Neuronal stem cell (in vitro differentiated cells): ENCODE data around the gene AKAP12.

Source experiments
- DNase-seq: peaks from one replicate; pipeline ENCODE4 v3.0.0-alpha.2; 2013; ENCODE audit warnings: low spot score
- H2AFZ ChIP-seq: one replicate; pipeline ENCODE4 v1.6.1; 2013; ENCODE audit warnings: mild to moderate bottlenecking, low read length, inconsistent platforms
- H2AK5ac ChIP-seq: 2 replicates; pipeline ENCODE4 v1.6.1; 2013; ENCODE audit warnings: low read depth, mild to moderate bottlenecking, inconsistent platforms, low read length, moderate library complexity, mixed read lengths
- H2BK120ac ChIP-seq: 2 replicates; pipeline ENCODE4 v1.6.1; 2013; ENCODE audit warnings: low read depth, mild to moderate bottlenecking, inconsistent platforms, low read length, moderate library complexity, mixed read lengths
- H2BK12ac ChIP-seq: one replicate; pipeline ENCODE4 v1.6.1; 2013; ENCODE audit warnings: low read length, inconsistent platforms
- H2BK15ac ChIP-seq: 2 replicates; pipeline ENCODE4 v1.6.1; 2013; ENCODE audit warnings: mild to moderate bottlenecking, low read length, inconsistent platforms, mixed read lengths
- H2BK5ac ChIP-seq: one replicate; pipeline ENCODE4 v1.6.1; 2013; ENCODE audit warnings: inconsistent platforms, mild to moderate bottlenecking, low read length, moderate library complexity
- H3K14ac ChIP-seq: one replicate; pipeline ENCODE4 v1.6.1; 2013; ENCODE audit warnings: low read length, inconsistent platforms
- H3K18ac ChIP-seq: 2 replicates; pipeline ENCODE4 v1.6.1; 2013; ENCODE audit warnings: low read length, inconsistent platforms
- H3K23ac ChIP-seq: 2 replicates; pipeline ENCODE4 v1.6.1; 2013; ENCODE audit warnings: low read depth, mild to moderate bottlenecking, mixed read lengths, low read length, inconsistent platforms; ENCODE audit not compliant: poor library complexity
- H3K27ac ChIP-seq: replicated peaks from 3 replicates; pipeline ENCODE4 v1.5.1; 2013; ENCODE audit warnings: low read length, inconsistent platforms
- H3K27me3 ChIP-seq, 3 experiments: 2 replicates each; pipeline ENCODE4 v1.6.1; 2013; ENCODE audit warnings: low read length in 3 of 3, mild to moderate bottlenecking in 2 of 3, inconsistent platforms in 1 of 3, low read depth in 1 of 3, mixed read lengths in 1 of 3, moderate library complexity in 1 of 3; ENCODE audit not compliant: control insufficient read depth in 3 of 3, insufficient read depth in 3 of 3
- H3K36me3 ChIP-seq, 2 donors: replicated peaks in 1 of 2; 2 replicates each; pipeline ENCODE4 v1.6.1; 2013; ENCODE audit warnings: low read length in 2 of 2; ENCODE audit not compliant: control insufficient read depth in 2 of 2, insufficient read depth in 2 of 2
- H3K4ac ChIP-seq: 2 replicates; pipeline ENCODE4 v1.6.1; 2013; ENCODE audit warnings: inconsistent platforms, mild to moderate bottlenecking, low read length, moderate library complexity
- H3K4me1 ChIP-seq, 2 donors: 1 replicate in 1 of 2; 2 replicates in 1 of 2; pipeline ENCODE4 v1.6.1; 2013; ENCODE audit warnings: low read length in 2 of 2, low read depth in 1 of 2; ENCODE audit not compliant: control insufficient read depth in 2 of 2, insufficient read depth in 1 of 2
- H3K4me2 ChIP-seq: one replicate; pipeline ENCODE4 v1.6.1; 2013; ENCODE audit warnings: mild to moderate bottlenecking, low read length, inconsistent platforms; ENCODE audit not compliant: insufficient read depth, poor library complexity, severe bottlenecking
- H3K4me3 ChIP-seq, 2 donors: 2 replicates each; pipeline ENCODE4 v1.5.1; 2013; ENCODE audit warnings: low read length in 2 of 2, mild to moderate bottlenecking in 2 of 2, inconsistent platforms in 1 of 2, moderate library complexity in 1 of 2
- H3K79me1 ChIP-seq: one replicate; pipeline ENCODE4 v1.6.1; 2013; ENCODE audit warnings: low read depth, mild to moderate bottlenecking, inconsistent platforms, low read length, moderate library complexity
- H3K9ac ChIP-seq: one replicate; pipeline ENCODE4 v1.6.1; 2013; ENCODE audit warnings: mild to moderate bottlenecking, low read depth, low read length, inconsistent platforms; ENCODE audit not compliant: poor library complexity
- H3K9me3 ChIP-seq, 2 donors: replicated peaks in 1 of 2; 2 replicates each; pipeline versions ENCODE3 to v1.6.1; 2013; ENCODE audit warnings: low read length in 2 of 2, mild to moderate bottlenecking in 2 of 2, inconsistent platforms in 1 of 2, low read depth in 1 of 2, mixed read lengths in 1 of 2, moderate library complexity in 1 of 2; ENCODE audit not compliant: control insufficient read depth in 2 of 2, insufficient read depth in 1 of 2
- H4K8ac ChIP-seq: one replicate; pipeline ENCODE4 v1.6.1; 2013; ENCODE audit warnings: low read depth, mild to moderate bottlenecking, inconsistent platforms, low read length, moderate library complexity
- H4K91ac ChIP-seq: one replicate; pipeline ENCODE4 v1.6.1; 2013; ENCODE audit warnings: low read length, low read depth, mild to moderate bottlenecking, inconsistent platforms; ENCODE audit not compliant: poor library complexity
- WGBS, 2 donors: extraction: QIAGEN DNeasy Blood & Tissue Kit; methylation state at CpG; one replicate each; pipeline ENCODE4 v1.1.7; 2013; ENCODE audit warnings: missing lambda C conversion rate in 2 of 2, mixed read lengths in 1 of 2; ENCODE audit not compliant: insufficient read length in 2 of 2, insufficient replicate concordance in 1 of 2; ENCODE audit errors: extremely low coverage in 2 of 2; 5-methylcytosine and 5-hydroxymethylcytosine counted together

Gene AKAP12

DNA sequence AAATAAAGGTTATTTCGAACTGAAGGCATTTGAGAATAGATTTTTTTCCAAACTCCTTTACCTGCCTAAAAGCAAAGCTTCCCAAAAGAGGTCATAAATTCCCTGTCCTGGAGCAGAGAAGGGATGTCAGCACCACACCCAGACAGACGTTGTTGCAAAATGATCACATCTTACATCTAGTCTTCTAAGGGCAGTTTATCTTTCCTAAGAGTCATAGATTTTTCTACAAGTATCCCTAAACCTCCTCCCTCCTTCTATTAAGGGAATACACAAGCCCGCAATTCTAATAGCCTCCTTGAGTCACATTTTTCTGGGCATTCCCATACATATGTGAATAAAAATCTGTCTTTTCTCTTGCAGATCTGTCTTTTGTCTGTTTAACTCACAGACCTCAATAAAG, 20.6 kb upstream of the AKAP12 start:
- no peaks in the 10 kb centered on the region for H3K79me1 ChIP-seq
- H2BK5ac ChIP-seq, result no peak overlapping the region
- H3K4me1 ChIP-seq, result no peaks in the 10 kb centered on the region
- H3K18ac ChIP-seq, result no peak overlapping the region
- H2AK5ac ChIP-seq, result no peak overlapping the region
- H3K9me3 ChIP-seq, result no peaks in the 10 kb centered on the region
- H3K27me3 ChIP-seq, result no peaks in the 10 kb centered on the region
- no peak overlapping the region for H3K4me2 ChIP-seq
- H2AFZ ChIP-seq, result no peak overlapping the region
- no peak overlapping the region for H2BK12ac ChIP-seq
- no peak overlapping the region for H4K8ac ChIP-seq
- H2BK15ac ChIP-seq, result no peak overlapping the region
- no CpG with 5 or more reads among the region's 3 CpGs for WGBS, 2 donors
- H3K4ac ChIP-seq, result no peak overlapping the region
- no peak for DNase-seq
- H3K4me3 ChIP-seq, result no peak overlapping the region
- no peak overlapping the region for H3K27ac ChIP-seq
- no peak overlapping the region for H2BK120ac ChIP-seq
- H3K36me3 ChIP-seq, result no peaks in the 10 kb centered on the region
- H3K23ac ChIP-seq, result no peak overlapping the region
- H4K91ac ChIP-seq, result no peak overlapping the region
- no peak overlapping the region for H3K9ac ChIP-seq
- H3K14ac ChIP-seq, result no peak overlapping the region

DNA sequence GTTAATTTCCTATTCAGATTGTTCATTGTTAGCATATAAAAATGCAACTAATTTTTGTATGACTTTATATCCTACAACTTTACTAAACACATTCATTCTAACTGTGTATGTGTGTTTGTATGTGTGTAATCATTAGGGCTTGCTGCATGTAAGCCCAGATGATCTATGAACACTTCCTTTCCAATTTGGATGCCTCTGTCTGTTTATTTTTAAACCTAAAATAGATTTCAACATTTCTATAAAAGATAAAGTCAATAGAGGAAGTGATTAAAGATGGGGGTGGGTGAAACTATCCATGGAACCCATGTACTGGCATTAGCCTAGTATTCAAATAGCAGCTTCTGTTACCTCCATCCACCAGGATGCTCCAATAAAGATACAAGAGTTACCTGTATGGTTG, 15.7 kb upstream of the AKAP12 start:
- Histone ChIP-seq H3K27ac (no peak overlapping the region), H3K4me2 (no peak overlapping the region), H2AK5ac (no peak overlapping the region), H4K8ac (no peak overlapping the region), H3K18ac (no peak overlapping the region), H3K14ac (no peak overlapping the region), H3K23ac (no peak overlapping the region), H3K36me3 (no peaks in the 10 kb centered on the region), H3K79me1 (no peaks in the 10 kb centered on the region), H4K91ac (no peak overlapping the region), H2BK120ac (no peak overlapping the region), H3K4me3 (no peak overlapping the region), H2BK15ac (no peak overlapping the region), H2AFZ (no peak overlapping the region), H3K9ac (no peak overlapping the region), H3K27me3 (no peaks in the 10 kb centered on the region), H2BK5ac (no peak overlapping the region), H3K4me1 (peaks cover 0 to under 1% of the 10 kb centered on the region in 2 donors), H3K4ac (no peak overlapping the region), H3K9me3 (no peaks in the 10 kb centered on the region), H2BK12ac (no peak overlapping the region)
- no peak for DNase-seq

DNA sequence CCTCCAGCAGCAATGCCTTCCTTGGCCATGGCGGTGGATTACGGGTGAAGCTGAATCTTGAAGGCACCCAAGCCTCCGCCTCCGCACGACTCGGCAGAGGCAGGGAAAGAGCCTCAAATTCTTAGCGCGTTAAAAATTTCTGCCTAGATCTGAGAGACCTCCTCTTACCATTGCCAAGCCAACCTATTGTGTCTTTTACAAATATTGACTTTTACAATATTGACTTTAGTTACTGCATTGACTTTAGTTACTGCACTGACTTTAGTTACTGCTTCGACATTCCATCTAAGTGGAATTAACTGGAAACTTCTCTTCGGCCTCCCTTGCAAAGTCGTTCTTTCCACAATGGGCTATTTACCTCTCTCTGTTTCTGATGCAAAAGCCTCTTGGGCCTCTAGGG, 13.8 kb upstream of the AKAP12 start:
- Histone ChIP-seq H3K4me3 (no peak overlapping the region), H3K27me3 (no peaks in the 10 kb centered on the region), H3K4me1 (peaks cover 1 to 2% of the 10 kb centered on the region in 2 donors), H4K8ac (no peak overlapping the region), H2BK15ac (no peak overlapping the region), H2BK5ac (no peak overlapping the region), H3K9ac (no peak overlapping the region), H3K36me3 (no peaks in the 10 kb centered on the region), H3K4ac (no peak overlapping the region), H3K9me3 (no peaks in the 10 kb centered on the region), H3K27ac (no peak overlapping the region), H3K18ac (no peak overlapping the region), H3K4me2 (no peak overlapping the region), H3K79me1 (no peaks in the 10 kb centered on the region), H3K14ac (no peak overlapping the region), H2AFZ (no peak overlapping the region), H2AK5ac (no peak overlapping the region), H3K23ac (no peak overlapping the region), H2BK120ac (no peak overlapping the region), H4K91ac (no peak overlapping the region), H2BK12ac (no peak overlapping the region)
- DNase-seq, result no peak
- WGBS, 2 donors, result no CpG with 5 or more reads among the region's 11 CpGs

DNA sequence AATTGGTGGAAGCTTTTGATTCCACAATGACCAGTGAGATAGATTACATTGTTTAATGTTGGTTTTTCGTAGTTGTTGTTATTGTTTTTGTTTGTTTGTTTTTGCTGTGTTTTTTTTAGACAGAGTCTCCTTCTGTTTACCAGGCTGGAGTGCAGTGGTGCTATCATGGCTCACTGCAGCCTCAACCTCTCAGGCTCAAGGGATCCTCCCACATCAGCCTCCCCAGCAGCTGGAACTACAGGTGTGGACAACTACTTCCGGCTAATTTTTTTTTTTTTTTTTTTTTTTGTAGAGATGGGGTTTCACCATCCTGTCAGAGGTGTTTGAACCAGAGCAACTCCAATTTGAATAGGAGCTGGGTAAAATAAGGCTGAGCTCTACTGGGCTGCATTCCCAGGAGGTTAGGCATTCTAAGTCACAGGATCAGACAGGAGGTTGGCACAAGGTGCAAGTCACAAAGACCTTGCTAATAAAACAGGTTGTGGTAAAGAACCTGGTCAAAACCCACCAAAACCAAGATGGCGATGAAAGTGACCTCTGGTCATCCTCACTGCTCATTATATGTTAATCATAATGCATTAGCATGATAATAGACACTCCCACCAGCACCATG, 10.9 kb upstream of the AKAP12 start:
- no peak for DNase-seq
- H3K4ac ChIP-seq, result no peak overlapping the region
- no peak overlapping the region for H3K4me2 ChIP-seq
- H3K27me3 ChIP-seq, result no peaks in the 10 kb centered on the region
- H3K4me1 ChIP-seq, result peaks cover 1 to 2% of the 10 kb centered on the region in 2 donors
- no peak overlapping the region for H2AK5ac ChIP-seq
- H3K9me3 ChIP-seq, result no peaks in the 10 kb centered on the region
- H3K18ac ChIP-seq, result no peak overlapping the region
- H2BK12ac ChIP-seq, result no peak overlapping the region
- no peak overlapping the region for H4K91ac ChIP-seq
- H2AFZ ChIP-seq, result no peak overlapping the region
- H2BK15ac ChIP-seq, result no peak overlapping the region
- 100% methylated on average over 1 of the region's 3 CpGs; no CpG with 5 or more reads in 1 of the 2 donors for WGBS, 2 donors
- H3K36me3 ChIP-seq, result no peaks in the 10 kb centered on the region
- H3K23ac ChIP-seq, result no peak overlapping the region
- no peak overlapping the region for H2BK120ac ChIP-seq
- no peak overlapping the region for H3K14ac ChIP-seq
- H4K8ac ChIP-seq, result no peak overlapping the region
- no peak overlapping the region for H3K27ac ChIP-seq
- no peak overlapping the region for H3K4me3 ChIP-seq
- no peaks in the 10 kb centered on the region for H3K79me1 ChIP-seq
- no peak overlapping the region for H3K9ac ChIP-seq
- H2BK5ac ChIP-seq, result no peak overlapping the region
